Brain microvascular endothelial cell (primary cell): Measurements from ENCODE around the gene GRB7.
"Not testable (repeated sequence)": the region's sequence is repeated elsewhere in the genome, so short reads cannot be mapped to it uniquely, and the experiment has no call there.

Experiments used
- DNase-seq: peaks from one replicate; pipeline ENCODE4 v3.0.0-alpha.2; 2020
- H3K27ac ChIP-seq: fragments of 250-450 bp; sonication (Bioruptor Pico); 2 replicates; pipeline ENCODE4 v1.5.1; 2020; ENCODE audit warnings: mild to moderate bottlenecking, moderate library complexity
- H3K27me3 ChIP-seq: fragments of 250-450 bp; sonication (Bioruptor Pico); replicated peaks from 2 replicates; pipeline ENCODE4 v1.5.1; 2020; ENCODE audit warnings: mild to moderate bottlenecking
- H3K36me3 ChIP-seq: fragments of 250-450 bp; sonication (Bioruptor Pico); replicated peaks from 2 replicates; pipeline ENCODE4 v1.5.1; 2020; ENCODE audit warnings: mild to moderate bottlenecking
- H3K4me3 ChIP-seq: 2 replicates; pipeline ENCODE4 v1.5.1; 2011; ENCODE audit warnings: low read depth, mild to moderate bottlenecking, control low read depth, low read length, moderate library complexity
- in situ Hi-C: cut with HindIII; loops from 2 replicates; pipeline ENCODE4 v1.10.0; 2017; ENCODE audit warnings: low sequenced_read_pairs, low pct_ligation_motif_present
- TF ChIP-seq, protein P1 (sequence below): IDR thresholded peaks from 2 replicates; pipeline ENCODE4 v1.5.1; 2011; ENCODE audit warnings: low read depth, mild to moderate bottlenecking, moderate library complexity, low read length, control low read depth, inconsistent platforms; ENCODE audit errors: missing control alignments

Gene GRB7

DNA sequence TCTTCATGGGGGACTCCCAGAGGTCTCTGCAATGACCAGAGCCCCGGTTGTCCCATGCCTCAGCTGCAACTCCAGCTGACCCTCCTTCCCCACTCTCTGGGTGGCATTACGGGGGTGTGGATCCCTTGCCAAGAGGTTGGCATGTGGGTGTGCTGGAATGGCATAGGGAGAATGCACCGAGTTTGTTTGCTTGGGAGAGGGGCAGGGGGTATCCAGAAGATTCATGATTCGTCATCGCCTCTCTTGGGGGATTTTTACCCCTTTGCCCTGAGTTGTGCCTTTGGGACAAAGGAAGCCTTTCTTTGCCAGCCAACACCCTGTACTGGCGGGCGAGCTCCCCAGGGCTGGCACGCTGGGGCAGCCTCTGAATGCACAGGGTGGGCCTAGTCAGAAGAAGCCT, 31.4 kb upstream of the GRB7 start:
- Histone ChIP-seq H3K4me3 (no peak overlapping the region), H3K36me3 (peaks cover 26% of the 10 kb centered on the region), H3K27me3 (no peaks in the 10 kb centered on the region), H3K27ac (no peak overlapping the region)
- TF ChIP-seq, protein P1, sequence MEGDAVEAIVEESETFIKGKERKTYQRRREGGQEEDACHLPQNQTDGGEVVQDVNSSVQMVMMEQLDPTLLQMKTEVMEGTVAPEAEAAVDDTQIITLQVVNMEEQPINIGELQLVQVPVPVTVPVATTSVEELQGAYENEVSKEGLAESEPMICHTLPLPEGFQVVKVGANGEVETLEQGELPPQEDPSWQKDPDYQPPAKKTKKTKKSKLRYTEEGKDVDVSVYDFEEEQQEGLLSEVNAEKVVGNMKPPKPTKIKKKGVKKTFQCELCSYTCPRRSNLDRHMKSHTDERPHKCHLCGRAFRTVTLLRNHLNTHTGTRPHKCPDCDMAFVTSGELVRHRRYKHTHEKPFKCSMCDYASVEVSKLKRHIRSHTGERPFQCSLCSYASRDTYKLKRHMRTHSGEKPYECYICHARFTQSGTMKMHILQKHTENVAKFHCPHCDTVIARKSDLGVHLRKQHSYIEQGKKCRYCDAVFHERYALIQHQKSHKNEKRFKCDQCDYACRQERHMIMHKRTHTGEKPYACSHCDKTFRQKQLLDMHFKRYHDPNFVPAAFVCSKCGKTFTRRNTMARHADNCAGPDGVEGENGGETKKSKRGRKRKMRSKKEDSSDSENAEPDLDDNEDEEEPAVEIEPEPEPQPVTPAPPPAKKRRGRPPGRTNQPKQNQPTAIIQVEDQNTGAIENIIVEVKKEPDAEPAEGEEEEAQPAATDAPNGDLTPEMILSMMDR: no peak
- no peak for DNase-seq
- in situ Hi-C loops: no loop called here

DNA sequence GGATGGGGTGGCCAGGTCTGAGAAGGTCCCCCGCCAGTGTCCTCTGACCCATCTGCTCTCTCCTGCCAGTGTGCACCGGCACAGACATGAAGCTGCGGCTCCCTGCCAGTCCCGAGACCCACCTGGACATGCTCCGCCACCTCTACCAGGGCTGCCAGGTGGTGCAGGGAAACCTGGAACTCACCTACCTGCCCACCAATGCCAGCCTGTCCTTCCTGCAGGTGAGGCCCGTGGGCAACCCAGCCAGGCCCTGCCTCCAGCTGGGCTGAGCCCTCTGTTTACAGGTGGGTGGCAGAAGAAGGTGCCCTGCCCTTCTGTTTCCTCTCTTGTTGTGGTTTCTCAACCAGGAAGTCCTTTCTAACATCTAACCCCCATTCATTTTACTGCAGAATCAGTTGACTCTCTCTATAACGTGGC, 30.8 kb upstream of the GRB7 start:
- no peaks in the 10 kb centered on the region for H3K27me3 ChIP-seq
- in situ Hi-C loops: no loop called here
- H3K4me3 ChIP-seq: no peak overlapping the region
- DNase-seq: no peak
- H3K27ac ChIP-seq: no peak overlapping the region
- peaks cover 31% of the 10 kb centered on the region for H3K36me3 ChIP-seq
- TF ChIP-seq, protein P1: no peak

DNA sequence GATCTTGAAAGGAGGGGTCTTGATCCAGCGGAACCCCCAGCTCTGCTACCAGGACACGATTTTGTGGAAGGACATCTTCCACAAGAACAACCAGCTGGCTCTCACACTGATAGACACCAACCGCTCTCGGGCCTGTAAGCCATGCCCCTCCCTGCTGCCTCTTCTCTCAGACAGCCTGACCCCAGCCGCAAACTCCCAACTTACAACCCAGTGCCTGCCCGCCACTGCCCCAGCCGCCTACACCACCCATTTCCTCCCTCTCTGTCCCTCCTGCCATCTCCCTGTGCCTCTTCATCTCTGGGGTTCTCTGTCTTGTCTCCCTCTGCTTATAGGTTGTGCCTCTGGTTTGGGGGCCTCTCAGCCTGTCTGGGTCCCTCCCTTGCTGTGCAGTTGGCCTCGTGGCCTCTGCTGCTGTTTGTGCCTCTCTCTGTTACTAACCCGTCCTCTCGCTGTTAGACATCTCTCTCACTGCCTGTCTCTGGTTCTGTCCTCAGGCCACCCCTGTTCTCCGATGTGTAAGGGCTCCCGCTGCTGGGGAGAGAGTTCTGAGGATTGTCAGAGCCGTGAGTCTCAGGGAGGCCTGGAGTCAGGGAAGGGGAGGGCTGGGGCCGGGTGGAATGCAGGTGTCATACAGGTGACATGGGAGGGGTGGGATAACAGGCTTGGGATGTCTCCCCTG, 28.3 kb upstream of the GRB7 start:
- H3K36me3 ChIP-seq: peaks cover 31% of the 10 kb centered on the region
- H3K4me3 ChIP-seq: no peak overlapping the region
- no peak for DNase-seq
- no peaks in the 10 kb centered on the region for H3K27me3 ChIP-seq
- in situ Hi-C loops: no loop called here
- TF ChIP-seq, protein P1: no peak
- no peak overlapping the region for H3K27ac ChIP-seq

DNA sequence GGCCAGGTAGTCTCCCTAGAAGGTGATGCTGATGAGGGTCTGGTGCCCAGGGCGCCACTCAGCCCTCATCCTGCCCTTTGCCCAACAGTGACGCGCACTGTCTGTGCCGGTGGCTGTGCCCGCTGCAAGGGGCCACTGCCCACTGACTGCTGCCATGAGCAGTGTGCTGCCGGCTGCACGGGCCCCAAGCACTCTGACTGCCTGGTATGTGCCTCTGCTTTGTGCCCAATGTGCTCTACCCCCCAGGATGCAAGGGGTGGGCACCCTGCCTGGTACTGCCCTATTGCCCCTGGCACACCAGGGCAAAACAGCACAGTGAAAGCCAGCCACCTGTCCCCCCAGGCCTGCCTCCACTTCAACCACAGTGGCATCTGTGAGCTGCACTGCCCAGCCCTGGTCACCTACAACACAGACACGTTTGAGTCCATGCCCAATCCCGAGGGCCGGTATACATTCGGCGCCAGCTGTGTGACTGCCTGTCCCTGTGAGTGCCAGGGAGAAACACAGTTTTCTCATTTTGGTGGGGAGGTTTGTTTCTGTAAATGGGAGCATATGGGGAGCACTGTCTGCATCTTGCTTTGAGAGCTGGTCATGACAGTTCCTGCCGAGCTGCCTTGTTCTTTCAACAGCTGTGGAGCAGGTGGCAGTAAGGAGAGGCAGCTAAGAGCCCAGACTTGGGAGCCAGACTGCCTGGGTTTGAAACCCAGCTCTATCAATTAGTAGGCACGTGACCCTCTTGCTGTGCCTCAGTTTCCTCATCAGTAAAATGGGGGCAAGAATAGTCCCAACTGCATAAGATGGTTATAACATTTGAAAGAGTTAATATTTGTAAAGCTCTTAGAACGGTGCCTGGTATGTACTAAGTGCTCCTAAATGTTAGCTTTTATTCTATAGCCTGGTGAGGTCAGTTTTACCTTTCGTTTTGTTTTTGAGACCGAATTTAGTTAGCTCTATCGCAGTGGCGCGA, 27.5 kb upstream of the GRB7 start:
- no peak overlapping the region for H3K4me3 ChIP-seq
- in situ Hi-C loops: no loop called here

DNA sequence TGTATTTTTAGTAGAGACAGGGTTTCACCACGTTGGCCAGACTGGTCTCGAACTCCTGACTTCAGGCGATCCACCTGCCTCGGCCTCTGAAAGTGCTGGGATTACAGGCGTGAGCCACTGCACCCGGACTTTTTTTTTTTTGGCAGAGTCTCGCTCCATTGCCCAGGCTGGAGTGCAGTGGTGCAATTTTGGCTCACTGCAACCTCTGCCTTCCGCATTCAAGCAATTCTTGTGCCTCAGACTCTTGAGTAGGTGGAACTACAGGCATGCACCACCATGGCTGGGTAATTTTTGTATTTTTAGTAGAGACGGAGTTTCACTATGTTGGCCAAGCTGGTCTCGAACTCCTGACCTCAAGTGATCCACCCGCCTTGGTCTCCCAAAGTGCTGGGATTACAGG, 26.7 kb upstream of the GRB7 start:
- DNase-seq, H3K27ac ChIP-seq, H3K27me3 ChIP-seq, H3K4me3 ChIP-seq, in situ Hi-C loops: not testable (repeated sequence)
- peaks cover 41% of the 10 kb centered on the region for H3K36me3 ChIP-seq

More for the DNA sequence above, 27.5 kb upstream of the GRB7 start:
- DNase-seq: no peak
- TF ChIP-seq, protein P1: no peak
- H3K27ac ChIP-seq: no peak overlapping the region
- peaks cover 33% of the 10 kb centered on the region for H3K36me3 ChIP-seq
- H3K27me3 ChIP-seq: no peaks in the 10 kb centered on the region

DNA sequence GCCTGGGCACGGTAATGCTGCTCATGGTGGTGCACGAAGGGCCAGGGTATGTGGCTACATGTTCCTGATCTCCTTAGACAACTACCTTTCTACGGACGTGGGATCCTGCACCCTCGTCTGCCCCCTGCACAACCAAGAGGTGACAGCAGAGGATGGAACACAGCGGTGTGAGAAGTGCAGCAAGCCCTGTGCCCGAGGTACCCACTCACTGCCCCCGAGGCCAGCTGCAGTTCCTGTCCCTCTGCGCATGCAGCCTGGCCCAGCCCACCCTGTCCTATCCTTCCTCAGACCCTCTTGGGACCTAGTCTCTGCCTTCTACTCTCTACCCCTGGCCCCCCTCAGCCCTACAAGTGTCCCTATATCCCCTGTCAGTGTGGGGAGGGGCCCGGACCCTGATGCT, 25.9 kb upstream of the GRB7 start:
- H3K27ac ChIP-seq: no peak overlapping the region
- no peak for DNase-seq
- peaks cover 41% of the 10 kb centered on the region for H3K36me3 ChIP-seq
- no peaks in the 10 kb centered on the region for H3K27me3 ChIP-seq
- TF ChIP-seq, protein P1: no peak
- H3K4me3 ChIP-seq: no peak overlapping the region
- in situ Hi-C loops: no loop called here
